HCT116 (cell line): Measurements from ENCODE around the gene CEACAM19.

ENCODE experiments used
- CEBPB ChIP-seq: IDR thresholded peaks from 2 replicates; pipeline ENCODE4 v1.6.1; 2012; ENCODE audit warnings: low read depth
- CTCF ChIP-seq, 3 experiments: fragments of 200-600 bp in 1 of 3; sonication (generic) in 1 of 3; IDR thresholded peaks in 2 of 3; conservative IDR thresholded peaks in 1 of 3; 2 replicates each; pipeline ENCODE4 v1.5.1; 2012 to 2017; ENCODE audit warnings: low read depth in 2 of 3, low read length in 2 of 3, antibody characterized with exemption in 1 of 3, borderline replicate concordance in 1 of 3, control low read depth in 1 of 3, mild to moderate bottlenecking in 1 of 3, mixed read lengths in 1 of 3, mixed run types in 1 of 3, moderate library complexity in 1 of 3; ENCODE audit not compliant: insufficient read depth in 1 of 3
- ELF1 ChIP-seq: IDR thresholded peaks from 2 replicates; pipeline ENCODE4 v1.6.1; 2012; ENCODE audit warnings: low read depth, borderline replicate concordance
- EZH2 ChIP-seq: fragments of 200-600 bp; sonication (generic); IDR thresholded peaks from 2 replicates; pipeline ENCODE4 v1.6.1; 2017; ENCODE audit warnings: antibody characterized with exemption, mixed run types
- POLR2A ChIP-seq: IDR thresholded peaks from 2 replicates; pipeline ENCODE4 v1.7.0; 2011; ENCODE audit warnings: borderline replicate concordance; ENCODE audit not compliant: insufficient read depth, insufficient read length; ENCODE audit errors: extremely low read depth
- REST ChIP-seq: IDR thresholded peaks from 2 replicates; pipeline ENCODE4 v1.6.1; 2012; ENCODE audit warnings: low read depth
- SIN3A ChIP-seq: IDR thresholded peaks from 2 replicates; pipeline ENCODE4 v1.6.1; 2012; ENCODE audit warnings: low read depth
- ZFX ChIP-seq: fragments of 450-650 bp; IDR thresholded peaks from 2 replicates; pipeline ENCODE4 v1.6.1; 2017

GRCh38 chr19:44660081-44660480 lies 11.2 kb upstream of the CEACAM19 start:
- TF ChIP-seq EZH2, result no peak
- TF ChIP-seq CTCF (IDR thresholded peaks at IDR 0.05 in 2 of 3, conservative IDR thresholded peaks at IDR 0.05 in 1 of 3; ENCODE audit: borderline replicate concordance in 1 of 3, insufficient read depth in 1 of 3, low read depth in 2 of 3, low read length in 2 of 3), result no peak
- no peak for TF ChIP-seq ELF1
- TF ChIP-seq REST, result no peak
- no peak for TF ChIP-seq SIN3A
- no peak for TF ChIP-seq POLR2A
- TF ChIP-seq CEBPB, result no peak
- TF ChIP-seq ZFX, result no peak
